GM10248 (cell line): ENCODE results near the gene XYLT1.

Source experiments
- CTCF ChIA-PET: fragments of 300-600 bp; sonication (Branson Sonifier 250); formaldehyde crosslinking; extraction: SDS; loops from one replicate; lab custom pipeline; 2021; ENCODE audit warnings: antibody characterized with exemption; lab: Yijun Ruan, JAX
- POLR2A ChIA-PET: fragments of 350-650 bp; sonication (Branson Sonifier 250); formaldehyde crosslinking; extraction: SDS; loops from one replicate; lab custom pipeline; 2020; ENCODE audit warnings: antibody characterized with exemption; lab: Yijun Ruan, JAX
- DNase-seq: peaks from one replicate; pipeline ENCODE4 v3.0.0; 2012; ENCODE audit errors: extremely low spot score
- CTCF ChIP-seq: IDR thresholded peaks from 2 replicates; pipeline ENCODE4 v1.5.1; 2012; ENCODE audit warnings: mild to moderate bottlenecking, low read depth; ENCODE audit errors: extremely low read depth, missing control alignments, control extremely low read depth

Gene XYLT1

GRCh38 chr16:17225541-17225940 is 245.2 kb downstream of the XYLT1 start:
- no peak for TF ChIP-seq CTCF
- ChIA-PET POLR2A (no interaction called here), CTCF (no interaction called here)
- no peak for DNase-seq

GRCh38 chr16:17224879-17225281 is 245.9 kb downstream of the XYLT1 start:
- POLR2A ChIA-PET = no interaction called here
- CTCF ChIA-PET = no interaction called here
- DNase-seq = no peak
- no peak for TF ChIP-seq CTCF

GRCh38 chr16:17224350-17224749 is 246.4 kb downstream of the XYLT1 start:
- ChIA-PET CTCF (interaction anchor here (1.4 kb wide), 1 partner anchor 243 kb away, joined by 3 read pairs; no protein-coding TSS in a partner anchor), POLR2A (no interaction called here)
- no peak for TF ChIP-seq CTCF
- no peak for DNase-seq

- no peak for DNase-seq
- CTCF ChIA-PET = interaction anchor here (1.4 kb wide), 1 partner anchor 244 kb away, joined by 3 read pairs; no protein-coding TSS in a partner anchor
- TF ChIP-seq CTCF = no peak
- POLR2A ChIA-PET = no interaction called here
Measured at GRCh38 chr16:17223576-17223975, 247.2 kb downstream of the XYLT1 start.

- POLR2A ChIA-PET = no interaction called here
- CTCF ChIA-PET = interaction anchor here (1.4 kb wide), 1 partner anchor 244 kb away, joined by 3 read pairs; no protein-coding TSS in a partner anchor
- no peak for DNase-seq
- no peak for TF ChIP-seq CTCF
Measured at GRCh38 chr16:17222871-17223401, 247.8 kb downstream of the XYLT1 start.

GRCh38 chr16:17219991-17220390 is 250.8 kb downstream of the XYLT1 start:
- DNase-seq = no peak
- CTCF ChIA-PET = interaction anchor here (1.1 kb wide), 1 partner anchor 11 kb away, joined by 4 read pairs; no protein-coding TSS in a partner anchor
- POLR2A ChIA-PET = no interaction called here
- TF ChIP-seq CTCF = no peak
